Mononuclear cell (primary cell): ENCODE results near the gene ZNF366. TPM values are rescaled to one million over a fixed set of nuclear protein-coding genes. Genes with fewer than 3 reads are reported as not detected.

Experiments used
- H3K27me3 ChIP-seq: 2 replicates; pipeline ENCODE4 v1.6.0; 2011; ENCODE audit warnings: low read length, control low read depth; ENCODE audit not compliant: insufficient read depth
- H3K4me1 ChIP-seq: 2 replicates; pipeline ENCODE4 v1.5.1; 2011; ENCODE audit warnings: mild to moderate bottlenecking, low read length, control low read depth; ENCODE audit not compliant: insufficient read depth
- H3K4me3 ChIP-seq: 2 replicates; pipeline ENCODE4 v1.5.1; 2011; ENCODE audit warnings: mild to moderate bottlenecking, low read length, moderate library complexity
- H3K9me3 ChIP-seq: 2 replicates; pipeline ENCODE4 v1.5.1; 2011; ENCODE audit warnings: low read depth, mild to moderate bottlenecking, control low read depth, low read length
- total RNA-seq: library from RNA; depleted of rRNA; stranded (reverse); fragments of >200 nt; gene quantifications from one replicate; pipeline ENCODE4 v1.2.3, GENCODE V29; 2012

ZNF366 gene
- total RNA-seq, 1 donor, result 0.10 TPM

GRCh38 chr5:72537166-72537565 lies 30.0 kb upstream of the ZNF366 start:
- Histone ChIP-seq H3K4me3 (no peak overlapping the region), H3K27me3 (peaks cover 4% of the 10 kb centered on the region), H3K4me1 (no peaks in the 10 kb centered on the region), H3K9me3 (no peaks in the 10 kb centered on the region)

GRCh38 chr5:72531496-72532190 lies 24.4 kb upstream of the ZNF366 start:
- H3K4me1 ChIP-seq, result no peaks in the 10 kb centered on the region
- no peak overlapping the region for H3K4me3 ChIP-seq
- no peaks in the 10 kb centered on the region for H3K9me3 ChIP-seq
- H3K27me3 ChIP-seq, result no peaks in the 10 kb centered on the region

GRCh38 chr5:72530196-72530595 lies 23.0 kb upstream of the ZNF366 start:
- Histone ChIP-seq H3K4me1 (peaks cover 6% of the 10 kb centered on the region), H3K27me3 (no peaks in the 10 kb centered on the region), H3K4me3 (no peak overlapping the region), H3K9me3 (no peaks in the 10 kb centered on the region)

- Histone ChIP-seq H3K4me3 (no peak overlapping the region), H3K9me3 (no peaks in the 10 kb centered on the region), H3K27me3 (no peaks in the 10 kb centered on the region), H3K4me1 (peaks cover 6% of the 10 kb centered on the region)
Measured at GRCh38 chr5:72529383-72529782, 22.2 kb upstream of the ZNF366 start.

DNA sequence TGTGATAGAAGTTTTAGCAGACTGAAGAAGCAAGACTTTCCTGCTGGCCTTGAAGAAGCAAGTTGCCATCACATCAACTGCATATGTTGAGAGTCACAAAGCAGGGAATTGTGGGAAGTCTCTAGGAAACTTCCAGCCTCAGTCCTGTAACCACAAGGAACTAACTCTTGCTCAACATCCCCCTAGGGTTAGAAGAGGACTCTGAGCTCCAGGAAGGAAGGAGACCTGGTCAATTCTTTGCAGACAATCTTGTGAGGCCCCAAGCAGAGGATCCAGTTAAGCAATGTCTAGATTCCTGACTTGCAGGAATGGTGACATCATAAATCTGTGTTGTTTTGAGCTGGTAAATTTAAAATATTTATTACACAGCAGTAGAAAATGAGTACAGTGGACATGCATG lies 18.6 kb upstream of the ZNF366 start:
- Histone ChIP-seq H3K27me3 (no peaks in the 10 kb centered on the region), H3K9me3 (no peaks in the 10 kb centered on the region), H3K4me3 (no peak overlapping the region), H3K4me1 (peaks cover 6% of the 10 kb centered on the region)

DNA sequence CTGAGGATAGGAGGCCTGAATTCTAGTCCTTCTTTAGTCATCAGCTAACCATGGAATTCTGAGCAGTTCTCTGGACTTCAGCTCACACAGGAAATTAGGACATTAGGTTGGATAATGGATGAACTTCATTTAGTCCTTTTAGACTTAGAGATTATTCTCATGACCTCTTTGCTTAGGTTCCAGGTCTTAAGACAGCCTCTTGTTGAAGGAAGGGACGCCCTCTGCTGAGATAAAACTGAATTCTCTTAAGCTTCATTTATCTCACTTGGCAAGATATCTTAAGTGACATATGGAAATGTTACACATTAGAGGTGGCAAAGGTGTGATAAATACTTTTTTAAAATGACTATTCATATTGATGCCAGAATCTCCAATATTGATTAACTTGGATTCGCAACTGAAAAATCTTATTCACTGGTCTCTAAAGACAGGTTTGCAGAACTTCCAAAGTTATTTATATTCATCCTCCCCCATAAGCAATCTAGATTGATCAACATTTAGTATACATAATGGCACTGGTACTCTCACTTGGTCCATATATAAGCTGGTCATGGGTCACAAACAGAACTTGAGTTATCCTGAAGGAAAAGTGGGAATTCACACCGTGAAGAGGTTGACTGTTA lies 16.9 kb upstream of the ZNF366 start:
- no peak overlapping the region for H3K4me3 ChIP-seq
- no peaks in the 10 kb centered on the region for H3K9me3 ChIP-seq
- H3K27me3 ChIP-seq, result no peaks in the 10 kb centered on the region
- peaks cover 6% of the 10 kb centered on the region for H3K4me1 ChIP-seq

DNA sequence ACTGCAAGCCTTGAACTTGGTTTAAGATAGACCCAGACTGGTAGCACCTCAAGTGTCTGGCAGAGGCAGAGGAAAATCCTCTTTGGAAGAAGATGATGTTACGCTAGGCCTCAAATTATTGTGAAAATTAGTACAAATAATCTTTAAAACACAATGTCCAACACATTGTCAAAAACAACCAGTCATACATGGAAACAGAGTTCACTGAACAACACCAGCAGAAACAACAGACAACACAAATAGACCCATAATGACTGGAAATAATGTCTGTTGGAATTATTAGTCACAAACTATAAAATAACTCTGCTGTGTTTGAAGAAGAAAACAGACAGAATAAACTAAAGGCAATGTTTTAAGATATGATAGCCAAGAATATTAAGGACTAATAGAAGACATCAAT lies 15.4 kb upstream of the ZNF366 start:
- Histone ChIP-seq H3K9me3 (no peaks in the 10 kb centered on the region), H3K4me3 (no peak overlapping the region), H3K27me3 (no peaks in the 10 kb centered on the region), H3K4me1 (peaks cover 16% of the 10 kb centered on the region)

DNA sequence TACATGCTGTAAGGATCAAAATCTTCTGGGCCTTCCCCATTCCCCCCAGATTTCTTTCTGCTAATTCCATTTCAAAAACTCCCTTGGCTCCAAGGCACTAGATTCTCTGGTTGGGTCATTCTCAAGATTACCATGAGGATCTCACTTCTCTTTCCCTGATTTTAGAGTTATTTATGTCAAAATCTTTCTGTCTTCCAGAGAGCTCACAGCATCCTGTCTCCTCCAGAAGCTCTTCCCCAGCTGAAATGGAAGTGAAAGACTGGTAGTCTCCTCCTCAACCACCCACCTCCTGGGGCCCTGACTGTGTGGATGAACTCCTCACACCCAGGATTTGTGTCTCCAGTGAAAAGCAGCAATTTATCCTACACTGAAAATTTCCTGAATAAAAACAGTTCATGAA lies 11.9 kb upstream of the ZNF366 start:
- Histone ChIP-seq H3K4me1 (peaks cover 12% of the 10 kb centered on the region), H3K9me3 (no peaks in the 10 kb centered on the region), H3K27me3 (no peaks in the 10 kb centered on the region), H3K4me3 (no peak overlapping the region)

DNA sequence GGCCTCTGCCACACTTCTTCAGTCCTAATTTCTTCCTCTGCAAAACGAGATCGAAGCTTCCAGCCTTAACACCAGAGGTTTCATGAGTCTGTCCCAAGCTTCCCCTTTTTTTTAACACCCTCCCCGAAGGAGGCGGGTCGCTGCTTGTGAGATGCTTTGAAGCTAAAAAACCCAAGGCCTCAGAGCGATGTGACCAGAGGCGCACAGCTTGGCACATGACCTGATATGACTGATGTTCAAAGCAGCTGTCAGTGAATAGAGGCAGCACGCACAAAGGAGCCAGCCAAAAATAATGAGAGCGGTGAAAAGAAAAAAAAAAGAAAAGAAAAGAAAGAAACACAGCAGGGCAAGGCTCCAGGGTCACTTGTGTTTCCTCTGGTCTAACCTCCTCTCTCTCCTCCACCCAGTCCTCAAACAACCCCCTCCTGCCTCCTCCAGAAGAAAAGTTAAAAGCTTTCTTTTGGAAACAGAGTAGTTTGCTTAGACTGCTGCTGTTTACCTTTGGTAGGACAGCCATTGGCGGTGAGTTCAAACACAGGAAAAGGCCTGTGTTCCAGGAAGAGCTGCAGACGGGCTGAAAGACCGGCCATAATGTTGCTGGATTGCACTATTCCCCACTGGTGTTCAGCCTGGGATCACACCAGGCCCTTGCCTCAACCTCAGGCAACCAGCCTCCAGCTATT lies 10.9 kb upstream of the ZNF366 start:
- Histone ChIP-seq H3K27me3 (no peaks in the 10 kb centered on the region), H3K4me3 (no peak overlapping the region), H3K9me3 (no peaks in the 10 kb centered on the region), H3K4me1 (peaks cover 12% of the 10 kb centered on the region)

DNA sequence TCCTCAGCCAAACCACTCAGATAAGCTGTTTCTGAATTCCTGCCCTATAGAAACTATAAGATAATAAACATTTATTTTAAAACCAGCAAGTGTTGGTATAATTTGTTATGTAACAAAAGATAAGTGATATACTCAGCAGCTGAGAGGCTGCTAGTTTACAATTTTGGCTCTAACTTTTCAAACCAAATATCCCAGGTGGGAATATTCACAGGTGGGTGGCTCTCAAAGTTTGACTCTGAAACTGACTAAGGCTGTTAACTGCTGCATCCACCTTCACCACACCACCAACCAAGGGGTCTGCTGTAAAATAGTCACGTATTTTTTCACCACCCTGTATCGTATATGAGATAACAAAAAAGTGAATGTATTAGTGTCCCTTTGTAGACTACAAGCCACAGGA lies 9.7 kb upstream of the ZNF366 start:
- H3K27me3 ChIP-seq, result no peaks in the 10 kb centered on the region
- peaks cover 12% of the 10 kb centered on the region for H3K4me1 ChIP-seq
- H3K9me3 ChIP-seq, result no peaks in the 10 kb centered on the region
- H3K4me3 ChIP-seq, result no peak overlapping the region

DNA sequence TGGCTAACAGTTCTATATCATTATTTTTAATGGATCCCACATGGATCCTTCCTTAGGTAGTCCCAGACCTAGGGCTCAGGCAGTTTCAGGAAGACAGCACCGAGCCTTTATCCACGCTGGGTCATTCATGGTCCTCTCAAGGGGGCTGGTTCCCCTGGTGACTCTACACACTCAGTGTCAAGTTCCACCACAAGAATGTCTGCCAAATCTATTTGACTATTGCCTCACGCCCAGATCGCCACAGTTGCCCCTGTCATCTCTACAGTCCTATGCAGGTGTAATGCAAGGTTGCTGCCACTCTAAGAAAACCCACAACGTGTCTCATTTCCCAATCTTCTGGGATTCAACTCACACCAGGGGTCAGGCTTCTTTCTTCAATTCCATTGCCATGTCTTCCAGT lies 8.0 kb upstream of the ZNF366 start:
- Histone ChIP-seq H3K4me1 (peaks cover 18% of the 10 kb centered on the region), H3K4me3 (no peak overlapping the region), H3K27me3 (no peaks in the 10 kb centered on the region), H3K9me3 (no peaks in the 10 kb centered on the region)

DNA sequence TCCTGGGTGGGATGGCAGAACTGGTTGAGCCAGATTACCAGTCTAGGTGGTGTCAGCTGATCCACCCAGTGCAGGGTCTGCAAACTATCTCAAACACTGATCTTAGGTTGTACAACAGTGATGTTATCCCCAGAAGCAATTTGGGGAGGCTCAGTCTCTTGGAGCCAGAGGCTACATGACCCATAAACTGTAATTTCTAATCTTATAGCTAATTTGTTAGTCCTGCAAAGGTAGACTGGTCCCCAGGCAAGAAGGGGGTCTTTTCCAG lies 5.3 kb upstream of the ZNF366 start:
- no peaks in the 10 kb centered on the region for H3K27me3 ChIP-seq

DNA sequence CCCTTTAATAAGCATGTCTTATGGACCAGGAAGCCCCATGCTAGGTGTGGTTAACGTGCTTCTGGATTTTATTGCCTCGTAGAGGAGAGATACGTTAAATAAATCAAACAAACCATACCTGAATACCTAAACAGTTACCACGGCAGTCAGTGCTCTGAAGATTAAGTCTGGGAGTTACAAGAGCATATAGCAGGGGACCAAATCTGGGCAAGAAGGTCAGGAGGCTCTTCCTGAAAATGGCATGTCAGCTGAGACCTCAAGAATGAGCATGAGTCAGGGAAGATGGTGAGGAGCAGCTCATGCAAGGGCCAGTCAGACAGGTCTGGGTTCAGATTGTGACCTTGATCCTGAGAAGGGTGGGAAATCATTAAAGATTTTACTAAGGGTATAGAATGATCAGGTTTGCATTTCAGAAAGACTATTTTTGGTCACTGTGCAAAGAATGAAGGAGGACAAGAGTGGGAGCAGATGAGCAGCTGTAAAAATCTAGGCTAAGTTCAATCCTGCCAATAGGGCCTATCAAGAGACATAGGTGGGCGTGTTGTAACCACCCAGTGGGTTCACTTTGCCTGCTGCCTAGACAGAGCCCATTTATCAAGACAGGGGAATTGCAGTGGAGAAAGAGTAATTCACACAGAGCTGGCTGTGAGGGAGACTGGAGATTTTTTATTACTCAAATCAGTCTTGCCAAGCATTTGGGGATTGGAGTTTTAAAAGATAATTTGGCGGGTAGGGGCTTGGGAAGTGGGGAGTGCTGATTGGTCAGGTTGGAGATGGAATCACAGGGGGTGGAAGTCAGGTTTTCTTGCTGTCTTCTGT lies 4.8 kb upstream of the ZNF366 start:
- Histone ChIP-seq H3K4me1 (peaks cover 22% of the 10 kb centered on the region), H3K4me3 (no peak overlapping the region), H3K9me3 (no peaks in the 10 kb centered on the region), H3K27me3 (no peaks in the 10 kb centered on the region)

More for the DNA sequence above, 5.3 kb upstream of the ZNF366 start:
- no peak overlapping the region for H3K4me3 ChIP-seq
- H3K9me3 ChIP-seq, result no peaks in the 10 kb centered on the region
- H3K4me1 ChIP-seq, result peaks cover 18% of the 10 kb centered on the region

DNA sequence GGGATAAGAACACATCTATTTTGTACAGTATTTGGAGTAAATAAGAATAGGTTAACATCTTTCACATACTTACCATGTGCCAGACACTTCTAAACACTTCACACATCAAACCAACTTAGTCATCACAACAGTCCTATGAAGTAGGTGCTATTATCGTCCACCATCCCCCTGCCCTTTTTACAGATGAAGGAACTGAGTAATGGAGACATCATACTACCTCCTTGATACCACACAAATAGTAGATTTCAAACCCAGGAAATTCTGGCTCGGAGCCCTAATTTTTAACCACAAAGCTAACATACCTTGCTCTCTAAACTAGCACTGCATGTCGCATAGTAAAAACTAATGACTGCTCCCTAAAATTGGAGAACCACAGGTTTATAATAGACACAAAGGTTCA lies 4.2 kb upstream of the ZNF366 start:
- Histone ChIP-seq H3K4me1 (peaks cover 28% of the 10 kb centered on the region), H3K9me3 (no peaks in the 10 kb centered on the region), H3K4me3 (no peak overlapping the region), H3K27me3 (no peaks in the 10 kb centered on the region)

GRCh38 chr5:72510610-72511181 lies 3.5 kb upstream of the ZNF366 start:
- Histone ChIP-seq H3K4me3 (no peak overlapping the region), H3K27me3 (no peaks in the 10 kb centered on the region), H3K4me1 (peaks cover 35% of the 10 kb centered on the region), H3K9me3 (no peaks in the 10 kb centered on the region)
